ENCODE measurements around the gene IRAK4. TPM values are rescaled to one million over a fixed set of nuclear protein-coding genes. Genes with fewer than 3 reads are reported as not detected.

Gene IRAK4
- total and polyA plus RNA-seq, 2 donors (not counting 3 experiments of a cell fraction or from before 2014, with no cell fraction given), result 10.8 to 13.1 TPM

DNA sequence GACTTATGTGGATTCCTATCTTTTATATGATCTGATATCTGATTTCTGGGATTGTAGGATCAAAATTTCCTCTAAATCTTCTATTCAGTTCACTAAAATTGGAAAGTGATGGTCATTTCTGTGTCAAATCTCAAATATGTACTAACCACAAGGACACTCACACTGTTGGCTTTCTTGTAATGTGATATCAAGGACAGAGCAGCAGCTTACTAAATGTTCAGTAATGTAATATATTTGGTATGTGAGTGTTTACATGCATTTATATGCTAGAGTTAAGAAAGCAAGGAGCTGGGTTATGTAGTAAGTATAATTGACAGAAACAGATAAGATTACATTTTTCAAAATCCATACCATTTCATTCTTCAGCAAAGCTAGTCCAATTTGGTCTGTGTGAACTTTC lies 16.6 kb upstream of the IRAK4 start:
- Histone ChIP-seq H3K4me3 (replicated peaks in 1 of 3; ENCODE audit: insufficient read depth in 1 of 3, low read depth in 1 of 3, low read length in 3 of 3) (no peak overlapping the region), H3K27ac (ENCODE audit: insufficient read depth, low read depth, low read length) (no peak overlapping the region), H3K9me3 (replicated peaks; ENCODE audit: control insufficient read depth, insufficient read depth, low read length) (no peaks in the 10 kb centered on the region), H4K20me1 (replicated peaks; ENCODE audit: control insufficient read depth, extremely low read depth, insufficient read depth, low read length) (no peaks in the 10 kb centered on the region), H3K4me1 (ENCODE audit: control insufficient read depth, extremely low read depth, insufficient read depth, low read length) (no peaks in the 10 kb centered on the region), H3K36me3 (ENCODE audit: control insufficient read depth in 2 of 2, extremely low read depth in 1 of 2, insufficient read depth in 2 of 2, low read length in 2 of 2) (peaks cover 0 to 2% of the 10 kb centered on the region in 2 experiments), H3K4me2 (ENCODE audit: insufficient read depth, low read length) (no peak overlapping the region), H3K9me1 (replicated peaks; ENCODE audit: control insufficient read depth, extremely low read depth, insufficient read depth, low read length) (no peaks in the 10 kb centered on the region), H3K27me3 (ENCODE audit: control insufficient read depth in 2 of 2, insufficient read depth in 2 of 2, low read length in 2 of 2) (no peaks in the 10 kb centered on the region), H3K9ac (replicated peaks; ENCODE audit: extremely low read depth, insufficient read depth, low read length) (no peak overlapping the region), H3K79me2 (ENCODE audit: control insufficient read depth, insufficient read depth, low read length) (no peaks in the 10 kb centered on the region), H2AFZ (ENCODE audit: low read depth, low read length) (no peak overlapping the region)
- ChIA-PET CTCF (no interaction called here), POLR2A (no interaction called here)
- intact Hi-C loops (cut with micrococcal nuclease), result no loop called here
- no peak for DNase-seq (ENCODE audit: low read depth, low spot score)
- no peak for FAIRE-seq
- BruUV-seq (replicated peaks), result no TSS peak
- TF ChIP-seq POLR2A (IDR thresholded peaks at IDR 0.05; ENCODE audit: low read depth, low read length), result no peak
- TF ChIP-seq GATA2 (IDR thresholded peaks at IDR 0.05; ENCODE audit: insufficient read depth, insufficient read length, low read depth, low read length), result no peak
- TF ChIP-seq, protein P1, sequence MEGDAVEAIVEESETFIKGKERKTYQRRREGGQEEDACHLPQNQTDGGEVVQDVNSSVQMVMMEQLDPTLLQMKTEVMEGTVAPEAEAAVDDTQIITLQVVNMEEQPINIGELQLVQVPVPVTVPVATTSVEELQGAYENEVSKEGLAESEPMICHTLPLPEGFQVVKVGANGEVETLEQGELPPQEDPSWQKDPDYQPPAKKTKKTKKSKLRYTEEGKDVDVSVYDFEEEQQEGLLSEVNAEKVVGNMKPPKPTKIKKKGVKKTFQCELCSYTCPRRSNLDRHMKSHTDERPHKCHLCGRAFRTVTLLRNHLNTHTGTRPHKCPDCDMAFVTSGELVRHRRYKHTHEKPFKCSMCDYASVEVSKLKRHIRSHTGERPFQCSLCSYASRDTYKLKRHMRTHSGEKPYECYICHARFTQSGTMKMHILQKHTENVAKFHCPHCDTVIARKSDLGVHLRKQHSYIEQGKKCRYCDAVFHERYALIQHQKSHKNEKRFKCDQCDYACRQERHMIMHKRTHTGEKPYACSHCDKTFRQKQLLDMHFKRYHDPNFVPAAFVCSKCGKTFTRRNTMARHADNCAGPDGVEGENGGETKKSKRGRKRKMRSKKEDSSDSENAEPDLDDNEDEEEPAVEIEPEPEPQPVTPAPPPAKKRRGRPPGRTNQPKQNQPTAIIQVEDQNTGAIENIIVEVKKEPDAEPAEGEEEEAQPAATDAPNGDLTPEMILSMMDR (IDR thresholded peaks at IDR 0.05; ENCODE audit: extremely low read depth in 1 of 2, insufficient read depth in 1 of 2, low read depth in 1 of 2, low read length in 2 of 2), result no peak
- TF ChIP-seq EZH2 (IDR thresholded peaks at IDR 0.05; ENCODE audit: borderline replicate concordance, low read depth, low read length, severe bottlenecking), result no peak
- no peak for TF ChIP-seq POLR2AphosphoS5 (IDR thresholded peaks at IDR 0.05; ENCODE audit: insufficient read depth, low read depth, low read length)
- no peak for TF ChIP-seq FOS (IDR thresholded peaks at IDR 0.05; ENCODE audit: borderline replicate concordance, insufficient read depth, low read length)
- TF ChIP-seq, protein P2, sequence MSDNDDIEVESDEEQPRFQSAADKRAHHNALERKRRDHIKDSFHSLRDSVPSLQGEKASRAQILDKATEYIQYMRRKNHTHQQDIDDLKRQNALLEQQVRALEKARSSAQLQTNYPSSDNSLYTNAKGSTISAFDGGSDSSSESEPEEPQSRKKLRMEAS (IDR thresholded peaks at IDR 0.05; ENCODE audit: insufficient read depth, insufficient read length), result no peak
- TF ChIP-seq MYC (IDR thresholded peaks at IDR 0.05; ENCODE audit: low read depth, low read length), result no peak
- no peak for TF ChIP-seq JUN (IDR thresholded peaks at IDR 0.05; ENCODE audit: borderline replicate concordance, insufficient read depth, insufficient read length, low read depth)
- dilution Hi-C loops (cut with MboI; ENCODE audit: extremely low pct_ligation_motif_present, low sequenced_read_pairs), result no loop called here
